ENCODE results near the gene CHSY1. TPM values are rescaled to one million over a fixed set of nuclear protein-coding genes. Genes with fewer than 3 reads are reported as not detected.

CHSY1 gene
- total RNA-seq, 1 experiment from 2014 or later, result 29.8 TPM

GRCh38 chr15:101246391-101246790 is 5.5 kb downstream of the CHSY1 start:
- TF ChIP-seq CTCF (IDR thresholded peaks at IDR 0.05; ENCODE audit: unreplicated experiment), result no peak
- Mint-ChIP-seq H3K9me3 (ENCODE audit: unreplicated experiment) (no peaks in the 10 kb centered on the region), H3K4me1 (ENCODE audit: insufficient read depth, unreplicated experiment) (peaks cover 44% of the 10 kb centered on the region), H3K27me3 (ENCODE audit: insufficient read depth, unreplicated experiment) (no peaks in the 10 kb centered on the region), H3K27ac (ENCODE audit: low read depth, unreplicated experiment) (peak overlapping the region; percentile 32), H3K36me3 (ENCODE audit: insufficient read depth, unreplicated experiment) (peaks cover 6% of the 10 kb centered on the region), H3K4me3 (ENCODE audit: unreplicated experiment) (peak overlapping the region; percentile 48)
- no TSS peak for BruUV-seq (replicated peaks)
- DNase-seq (ENCODE audit: unreplicated experiment), result no peak
- intact Hi-C loops (cut with micrococcal nuclease), result no loop called here
- CTCF ChIA-PET, result interaction anchor here (0.6 to 1.5 kb wide), 2 partner anchors 12 to 1038 kb away, joined by 4 to 8 read pairs; no protein-coding TSS in a partner anchor
- POLR2A ChIA-PET, result interaction anchor here (1.2 to 1.4 kb wide), 2 partner anchors 10 to 21 kb away, joined by 3 to 5 read pairs; no protein-coding TSS in a partner anchor

- intact Hi-C loops (cut with micrococcal nuclease), result no loop called here
- no peaks in the 10 kb centered on the region for H3K9me3 Mint-ChIP-seq (ENCODE audit: unreplicated experiment)
Measured at GRCh38 chr15:101244889-101245668, 6.8 kb downstream of the CHSY1 start.

GRCh38 chr15:101244036-101244781 is 7.6 kb downstream of the CHSY1 start:
- H3K9me3 Mint-ChIP-seq (ENCODE audit: unreplicated experiment), result no peaks in the 10 kb centered on the region
- H3K27ac Mint-ChIP-seq (ENCODE audit: low read depth, unreplicated experiment), result peak overlapping the region; percentile 32
- peaks cover 37% of the 10 kb centered on the region for H3K4me1 Mint-ChIP-seq (ENCODE audit: insufficient read depth, unreplicated experiment)
- peaks cover 6% of the 10 kb centered on the region for H3K36me3 Mint-ChIP-seq (ENCODE audit: insufficient read depth, unreplicated experiment)
- no peak for TF ChIP-seq CTCF (IDR thresholded peaks at IDR 0.05; ENCODE audit: unreplicated experiment)
- POLR2A ChIA-PET, result interaction anchor here (0.7 to 1.3 kb wide), 5 partner anchors 8 to 52 kb away, joined by 3 to 4 read pairs (median 3); partner anchors contain the start of gene CHSY1
- no peak overlapping the region for H3K4me3 Mint-ChIP-seq (ENCODE audit: unreplicated experiment)
- H3K27me3 Mint-ChIP-seq (ENCODE audit: insufficient read depth, unreplicated experiment), result no peaks in the 10 kb centered on the region
- CTCF ChIA-PET, result interaction anchor here (1.0 to 1.5 kb wide), 2 partner anchors 8 to 127 kb away, joined by 3 read pairs; no protein-coding TSS in a partner anchor
- no TSS peak for BruUV-seq (replicated peaks)
- no peak for DNase-seq (ENCODE audit: unreplicated experiment)
- intact Hi-C loops (cut with micrococcal nuclease), result no loop called here

More at GRCh38 chr15:101244889-101245668, 6.8 kb downstream of the CHSY1 start:
- DNase-seq (ENCODE audit: unreplicated experiment), result no peak
- POLR2A ChIA-PET, result interaction anchor here (1.2 to 1.4 kb wide), 3 partner anchors 13 to 43 kb away, joined by 4 to 5 read pairs (median 5); no protein-coding TSS in a partner anchor
- Mint-ChIP-seq H3K27ac (ENCODE audit: low read depth, unreplicated experiment) (peak overlapping the region; percentile 32), H3K4me3 (ENCODE audit: unreplicated experiment) (peak overlapping the region; percentile 10), H3K36me3 (ENCODE audit: insufficient read depth, unreplicated experiment) (peaks cover 6% of the 10 kb centered on the region), H3K4me1 (ENCODE audit: insufficient read depth, unreplicated experiment) (peaks cover 40% of the 10 kb centered on the region), H3K27me3 (ENCODE audit: insufficient read depth, unreplicated experiment) (no peaks in the 10 kb centered on the region)
- no peak for TF ChIP-seq CTCF (IDR thresholded peaks at IDR 0.05; ENCODE audit: unreplicated experiment)
- no TSS peak for BruUV-seq (replicated peaks)
- CTCF ChIA-PET, result interaction anchor here (1.0 to 1.5 kb wide), 3 partner anchors 9 to 128 kb away, joined by 3 read pairs; no protein-coding TSS in a partner anchor

- Mint-ChIP-seq H3K4me3 (ENCODE audit: unreplicated experiment) (no peak overlapping the region), H3K9me3 (ENCODE audit: unreplicated experiment) (no peaks in the 10 kb centered on the region), H3K27me3 (ENCODE audit: insufficient read depth, unreplicated experiment) (no peaks in the 10 kb centered on the region), H3K27ac (ENCODE audit: low read depth, unreplicated experiment) (peak overlapping the region; percentile 32), H3K4me1 (ENCODE audit: insufficient read depth, unreplicated experiment) (peaks cover 37% of the 10 kb centered on the region), H3K36me3 (ENCODE audit: insufficient read depth, unreplicated experiment) (peaks cover 6% of the 10 kb centered on the region)
- no peak for TF ChIP-seq CTCF (IDR thresholded peaks at IDR 0.05; ENCODE audit: unreplicated experiment)
- no peak for DNase-seq (ENCODE audit: unreplicated experiment)
- BruUV-seq (replicated peaks), result no TSS peak
- intact Hi-C loops (cut with micrococcal nuclease), result no loop called here
- ChIA-PET POLR2A (interaction anchor here (0.8 to 1.1 kb wide), 3 partner anchors 9 to 42 kb away, joined by 3 read pairs; partner anchors contain the start of gene CHSY1), CTCF (interaction anchor here (0.6 to 1.3 kb wide), 3 partner anchors 15 to 155 kb away, joined by 3 to 6 read pairs (median 3); no protein-coding TSS in a partner anchor)
Measured at GRCh38 chr15:101243420-101243819, 8.4 kb downstream of the CHSY1 start.
